OCI-LY3 (cell line): ENCODE data around the gene SSUH2.
"Not testable (repeated sequence)": the region's sequence is repeated elsewhere in the genome, so short reads cannot be mapped to it uniquely, and the experiment has no call there.

Source experiments
- H2AFZ ChIP-seq: fragments of 200-600, 300-600 bp; shearing (Covaris generic); 2 replicates; pipeline ENCODE4 v1.6.0; 2014; ENCODE audit warnings: antibody characterized with exemption, low read depth, low read length
- H3K27ac ChIP-seq: fragments of 200-600, 300-600 bp; sonication (generic); 2 replicates; pipeline ENCODE4 v1.5.1; 2014; ENCODE audit warnings: mild to moderate bottlenecking, low read length, moderate library complexity, mixed read lengths
- H3K27me3 ChIP-seq: fragments of 200-600, 300-600 bp; sonication (generic); 2 replicates; pipeline ENCODE4 v1.6.1; 2014; ENCODE audit warnings: low read depth, low read length, mixed read lengths
- H3K36me3 ChIP-seq: fragments of 200-600, 300-600 bp; sonication (generic); replicated peaks from 2 replicates; pipeline ENCODE3; 2014; ENCODE audit warnings: low read depth, low read length, mixed read lengths
- H3K4me1 ChIP-seq: fragments of 300-600, 200-600 bp; sonication (generic); 2 replicates; pipeline ENCODE4 v1.6.1; 2014; ENCODE audit warnings: low read length, mixed read lengths
- H3K4me2 ChIP-seq: fragments of 200-600, 300-600 bp; sonication (generic); 2 replicates; pipeline ENCODE4 v1.6.1; 2014; ENCODE audit warnings: low read length, mixed read lengths
- H3K4me3 ChIP-seq: fragments of 300-600, 200-600 bp; sonication (generic); 2 replicates; pipeline ENCODE4 v1.5.1; 2014; ENCODE audit warnings: antibody characterized with exemption, mild to moderate bottlenecking, low read length, moderate library complexity
- H3K79me2 ChIP-seq: fragments of 300-600, 200-600 bp; shearing (Covaris generic); 2 replicates; pipeline ENCODE4 v1.6.1; 2014; ENCODE audit warnings: mild to moderate bottlenecking, low read length, mixed read lengths
- H3K9ac ChIP-seq: fragments of 300-600, 200-600 bp; shearing (Covaris generic); 2 replicates; pipeline ENCODE4 v1.6.0; 2014; ENCODE audit warnings: mild to moderate bottlenecking, low read length, moderate library complexity
- H3K9me3 ChIP-seq: fragments of 200-600, 300-600 bp; shearing (Covaris generic); 2 replicates; pipeline ENCODE4 v1.6.1; 2014; ENCODE audit warnings: low read length, mixed read lengths; ENCODE audit not compliant: insufficient read depth
- H4K20me1 ChIP-seq: fragments of 200-600, 300-600 bp; sonication (generic); 2 replicates; pipeline ENCODE4 v1.6.1; 2016; ENCODE audit warnings: low read length, mixed read lengths; ENCODE audit not compliant: insufficient read depth
- CTCF ChIP-seq: fragments of 200-600, 300-600 bp; sonication (generic); IDR thresholded peaks from 2 replicates; pipeline ENCODE4 v1.5.1; 2014; ENCODE audit warnings: antibody characterized with exemption, low read length, low read depth
- EZH2phosphoT487 ChIP-seq: fragments of 200-600 bp; shearing (Covaris generic); IDR thresholded peaks from 2 replicates; pipeline ENCODE4 v1.6.1; 2018; ENCODE audit warnings: antibody characterized with exemption, mixed run types, low read depth

Gene SSUH2

GRCh38 chr3:8681349-8681748 is 36.8 kb upstream of the SSUH2 start:
- Histone ChIP-seq H3K4me1 (peaks cover 17% of the 10 kb centered on the region), H3K9ac (no peak overlapping the region), H4K20me1 (no peaks in the 10 kb centered on the region), H2AFZ (no peak overlapping the region), H3K4me2 (no peak overlapping the region), H3K4me3 (no peak overlapping the region), H3K79me2 (no peaks in the 10 kb centered on the region), H3K36me3 (no peaks in the 10 kb centered on the region), H3K9me3 (no peaks in the 10 kb centered on the region), H3K27ac (no peak overlapping the region), H3K27me3 (no peaks in the 10 kb centered on the region)
- TF ChIP-seq EZH2phosphoT487, result no peak
- TF ChIP-seq CTCF, result no peak

- not testable (repeated sequence) for H2AFZ ChIP-seq, H3K79me2 ChIP-seq, H3K9ac ChIP-seq, H3K27me3 ChIP-seq, H3K36me3 ChIP-seq, H3K4me3 ChIP-seq, H4K20me1 ChIP-seq, H3K9me3 ChIP-seq, H3K27ac ChIP-seq
- Histone ChIP-seq H3K4me1 (peaks cover 17% of the 10 kb centered on the region), H3K4me2 (peak overlapping the region; percentile 26; the same call in 1 of the 2 replicates)
Measured at GRCh38 chr3:8679817-8680553, 35.4 kb upstream of the SSUH2 start.

DNA sequence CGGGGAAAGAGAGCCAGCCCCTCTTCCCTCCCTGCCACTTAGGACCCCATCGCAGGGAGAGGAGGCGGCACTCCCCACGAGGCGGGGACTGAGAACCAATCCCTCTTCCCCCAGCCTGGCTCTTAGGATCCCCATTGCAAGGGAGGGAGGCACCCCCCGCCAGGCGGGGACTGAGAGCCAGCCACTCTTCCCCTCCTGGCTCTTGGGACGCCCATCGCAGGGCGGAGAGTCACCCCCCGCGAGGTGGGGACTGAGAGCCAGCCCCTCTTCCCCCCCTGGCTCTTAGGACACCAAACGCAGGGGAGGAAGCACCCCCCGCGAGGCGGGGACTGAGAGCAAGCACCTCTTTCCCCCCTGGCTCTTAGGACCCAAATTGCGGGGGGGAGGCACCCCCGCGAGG is 34.2 kb upstream of the SSUH2 start:
- Histone ChIP-seq H4K20me1 (no peaks in the 10 kb centered on the region), H3K4me2 (no peak overlapping the region), H3K4me1 (peaks cover 17% of the 10 kb centered on the region), H3K27me3 (no peaks in the 10 kb centered on the region), H3K9ac (no peak overlapping the region), H3K9me3 (no peaks in the 10 kb centered on the region), H3K36me3 (no peaks in the 10 kb centered on the region), H3K4me3 (no peak overlapping the region), H3K79me2 (no peaks in the 10 kb centered on the region), H2AFZ (no peak overlapping the region), H3K27ac (no peak overlapping the region)
- no peak for TF ChIP-seq EZH2phosphoT487
- TF ChIP-seq CTCF, result no peak

DNA sequence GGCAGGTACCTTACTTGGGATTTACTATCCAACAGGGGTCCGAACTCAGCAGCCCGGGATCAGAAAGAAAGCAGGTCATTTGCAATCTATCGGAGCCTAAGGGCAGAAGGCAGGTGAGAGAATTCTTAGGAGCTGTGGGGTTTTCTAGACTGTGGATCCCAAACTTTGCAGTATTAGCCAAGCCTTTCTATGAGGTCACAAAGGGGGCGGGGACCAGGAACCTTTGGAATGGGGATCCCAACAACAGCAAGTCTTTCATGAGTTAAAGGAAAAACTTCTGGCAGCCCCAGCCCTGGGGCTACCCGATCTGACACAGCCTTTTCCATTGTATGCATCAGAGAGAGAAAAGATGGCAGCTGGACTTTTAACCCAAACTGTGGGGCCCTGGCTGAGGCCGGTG is 32.7 kb upstream of the SSUH2 start:
- H3K4me3 ChIP-seq, H4K20me1 ChIP-seq, H3K9ac ChIP-seq, H3K4me2 ChIP-seq, H3K4me1 ChIP-seq, H2AFZ ChIP-seq, H3K36me3 ChIP-seq, H3K9me3 ChIP-seq, H3K27ac ChIP-seq, H3K27me3 ChIP-seq, H3K79me2 ChIP-seq: not testable (repeated sequence)

- H3K36me3 ChIP-seq, H3K4me2 ChIP-seq, H4K20me1 ChIP-seq: not testable (repeated sequence)
Measured at GRCh38 chr3:8675591-8675990, 31.0 kb upstream of the SSUH2 start.

More at GRCh38 chr3:8675591-8675990, 31.0 kb upstream of the SSUH2 start:
- not testable (repeated sequence) for H3K9me3 ChIP-seq, H3K4me3 ChIP-seq, H2AFZ ChIP-seq, H3K4me1 ChIP-seq, H3K79me2 ChIP-seq, H3K27me3 ChIP-seq, H3K9ac ChIP-seq, H3K27ac ChIP-seq
